ENCODE measurements around the gene ST3GAL4.
"Not testable (repeated sequence)": the region's sequence is repeated elsewhere in the genome, so short reads cannot be mapped to it uniquely, and the experiment has no call there.

The ST3GAL4 gene

DNA sequence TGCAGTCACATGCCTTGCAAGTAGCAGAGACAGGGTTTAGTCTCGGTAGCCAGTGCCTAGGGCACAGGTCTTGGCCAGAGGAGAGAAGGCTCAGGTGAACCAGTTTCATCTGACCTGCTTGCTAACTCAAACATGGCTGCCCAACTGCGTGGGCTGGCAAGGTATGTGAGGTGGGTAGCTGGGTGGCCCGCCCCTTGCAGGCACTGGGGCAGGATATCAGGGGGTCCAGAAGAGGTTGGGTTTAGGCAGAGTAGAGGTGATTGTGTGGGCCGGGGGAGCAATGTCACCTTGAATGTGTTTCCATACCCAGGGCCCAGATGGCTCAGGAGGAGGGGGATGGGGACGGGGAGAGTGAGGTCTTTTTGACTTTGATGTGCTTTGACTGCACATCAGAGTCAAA lies 37.7 kb downstream of the ST3GAL4 start:
- no peak overlapping the region for H3K4me3 ChIP-seq (ENCODE audit: control insufficient read depth, low read depth, low read length)
- DNase-seq (ENCODE audit: low read depth) = no peak
- TF ChIP-seq, protein P1, sequence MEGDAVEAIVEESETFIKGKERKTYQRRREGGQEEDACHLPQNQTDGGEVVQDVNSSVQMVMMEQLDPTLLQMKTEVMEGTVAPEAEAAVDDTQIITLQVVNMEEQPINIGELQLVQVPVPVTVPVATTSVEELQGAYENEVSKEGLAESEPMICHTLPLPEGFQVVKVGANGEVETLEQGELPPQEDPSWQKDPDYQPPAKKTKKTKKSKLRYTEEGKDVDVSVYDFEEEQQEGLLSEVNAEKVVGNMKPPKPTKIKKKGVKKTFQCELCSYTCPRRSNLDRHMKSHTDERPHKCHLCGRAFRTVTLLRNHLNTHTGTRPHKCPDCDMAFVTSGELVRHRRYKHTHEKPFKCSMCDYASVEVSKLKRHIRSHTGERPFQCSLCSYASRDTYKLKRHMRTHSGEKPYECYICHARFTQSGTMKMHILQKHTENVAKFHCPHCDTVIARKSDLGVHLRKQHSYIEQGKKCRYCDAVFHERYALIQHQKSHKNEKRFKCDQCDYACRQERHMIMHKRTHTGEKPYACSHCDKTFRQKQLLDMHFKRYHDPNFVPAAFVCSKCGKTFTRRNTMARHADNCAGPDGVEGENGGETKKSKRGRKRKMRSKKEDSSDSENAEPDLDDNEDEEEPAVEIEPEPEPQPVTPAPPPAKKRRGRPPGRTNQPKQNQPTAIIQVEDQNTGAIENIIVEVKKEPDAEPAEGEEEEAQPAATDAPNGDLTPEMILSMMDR (IDR thresholded peaks at IDR 0.05; ENCODE audit: control insufficient read depth, insufficient read depth, low read depth, low read length, missing control alignments) = no peak

DNA sequence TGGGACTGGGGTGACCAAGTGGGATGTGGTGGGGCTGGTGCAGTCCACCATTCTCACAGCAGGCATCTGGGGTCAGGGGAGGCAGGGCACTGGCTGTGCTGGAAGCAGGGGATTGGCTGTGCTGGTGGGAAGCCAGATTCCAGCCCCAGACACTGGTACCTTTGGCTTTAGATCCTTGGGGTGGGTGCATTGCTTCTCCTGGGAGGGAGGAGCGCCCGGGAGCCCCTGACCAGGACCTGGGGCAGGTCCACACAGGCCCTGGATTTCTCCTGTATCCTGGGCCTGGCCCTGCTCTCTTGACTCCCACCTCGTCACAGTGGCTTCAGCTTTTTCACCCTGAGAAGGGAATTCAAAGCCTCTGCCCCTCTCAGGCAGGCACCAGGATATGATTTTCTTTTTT lies 38.5 kb downstream of the ST3GAL4 start:
- no peak for DNase-seq (ENCODE audit: low read depth)
- TF ChIP-seq, protein P1 (IDR thresholded peaks at IDR 0.05; ENCODE audit: control insufficient read depth, insufficient read depth, low read depth, low read length, missing control alignments) = no peak
- H3K4me3 ChIP-seq (ENCODE audit: control insufficient read depth, low read depth, low read length) = no peak overlapping the region

DNA sequence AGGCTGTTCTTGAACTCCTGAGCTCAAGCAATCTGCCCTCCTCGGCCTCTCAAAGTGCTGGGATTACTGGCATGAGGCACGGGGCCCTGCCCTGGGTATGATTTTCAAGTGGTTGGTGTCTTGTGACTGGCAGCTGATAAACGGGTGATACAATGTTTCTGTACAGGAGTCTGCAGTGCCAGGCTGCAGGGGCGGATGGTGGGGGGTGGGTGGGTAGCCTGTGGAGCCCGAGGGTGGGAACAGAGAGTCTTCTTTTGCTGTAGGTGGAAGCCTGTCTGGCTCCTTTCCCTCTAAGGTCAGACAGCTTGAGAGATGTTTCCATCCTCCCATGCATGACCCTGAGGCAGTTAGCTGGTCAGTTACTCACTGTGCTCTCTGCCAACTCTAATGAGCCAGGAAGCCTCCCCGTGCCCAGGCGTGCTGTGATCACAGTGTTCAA lies 39.2 kb downstream of the ST3GAL4 start:
- DNase-seq (ENCODE audit: low read depth); H3K4me3 ChIP-seq (ENCODE audit: control insufficient read depth, low read depth, low read length): not testable (repeated sequence)

DNA sequence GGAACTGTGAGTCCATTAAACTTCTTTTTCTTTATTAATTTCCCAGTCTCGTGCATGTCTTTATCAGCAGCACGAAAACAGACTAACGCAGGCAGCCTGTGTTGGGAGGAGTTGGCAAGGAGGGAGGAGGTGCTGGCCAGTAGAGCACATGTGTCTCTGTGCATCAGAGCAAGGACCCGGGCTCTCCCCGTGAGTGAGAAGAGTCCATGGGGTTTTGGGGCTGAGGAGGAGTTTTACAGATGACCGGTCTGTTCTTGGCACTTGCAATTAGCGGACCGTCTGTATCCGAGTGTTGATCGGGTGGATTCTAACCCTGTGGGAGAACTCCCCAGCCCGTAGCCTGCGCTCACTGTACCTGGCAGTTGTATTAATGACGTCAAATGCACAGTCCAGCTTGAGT lies 40.3 kb downstream of the ST3GAL4 start:
- DNase-seq (ENCODE audit: low read depth); H3K4me3 ChIP-seq (ENCODE audit: control insufficient read depth, low read depth, low read length): not testable (repeated sequence)

DNA sequence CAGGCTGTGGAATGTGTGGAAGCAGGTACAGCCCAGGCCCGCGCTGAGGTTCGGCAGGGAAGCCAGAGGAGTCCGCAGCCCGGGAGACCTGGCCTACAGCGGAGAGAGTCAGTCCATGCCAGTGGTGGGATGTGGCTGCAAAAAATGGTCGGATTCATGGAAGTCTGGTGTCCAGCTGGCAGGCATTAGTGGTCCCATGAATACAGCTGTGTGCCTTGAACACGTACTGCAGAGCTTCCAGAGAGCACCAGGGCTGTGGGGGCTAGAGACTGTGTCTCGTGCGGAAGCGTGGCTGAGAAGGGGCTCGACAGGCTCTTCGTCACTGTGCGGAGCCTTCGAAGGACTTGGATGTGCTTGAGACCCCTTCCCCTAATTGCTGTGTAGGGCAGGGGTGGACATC lies 40.8 kb downstream of the ST3GAL4 start:
- not testable (repeated sequence) for DNase-seq (ENCODE audit: low read depth); H3K4me3 ChIP-seq (ENCODE audit: control insufficient read depth, low read depth, low read length)

DNA sequence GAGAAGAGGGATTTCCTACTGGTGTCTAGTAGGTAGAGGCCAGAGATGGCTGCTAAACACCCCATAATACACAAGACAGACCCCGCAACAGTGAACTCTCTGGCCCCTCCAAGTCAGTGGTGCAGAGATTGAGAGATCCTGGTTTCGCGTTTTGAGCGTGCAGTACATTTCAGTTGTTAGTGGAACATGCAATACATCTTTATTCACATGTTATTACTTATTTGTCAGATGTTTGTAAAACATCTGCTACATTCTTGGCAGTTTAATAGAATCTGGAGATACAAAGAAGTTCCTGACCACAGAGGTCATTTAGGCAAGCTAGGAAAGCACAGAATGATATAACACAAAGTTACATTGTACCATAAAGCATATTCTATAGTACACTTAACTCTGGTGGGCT lies 41.5 kb downstream of the ST3GAL4 start:
- no peak for DNase-seq (ENCODE audit: low read depth)
- no peak overlapping the region for H3K4me3 ChIP-seq (ENCODE audit: control insufficient read depth, low read depth, low read length)
- TF ChIP-seq, protein P1 (IDR thresholded peaks at IDR 0.05; ENCODE audit: control insufficient read depth, insufficient read depth, low read depth, low read length, missing control alignments) = no peak

DNA sequence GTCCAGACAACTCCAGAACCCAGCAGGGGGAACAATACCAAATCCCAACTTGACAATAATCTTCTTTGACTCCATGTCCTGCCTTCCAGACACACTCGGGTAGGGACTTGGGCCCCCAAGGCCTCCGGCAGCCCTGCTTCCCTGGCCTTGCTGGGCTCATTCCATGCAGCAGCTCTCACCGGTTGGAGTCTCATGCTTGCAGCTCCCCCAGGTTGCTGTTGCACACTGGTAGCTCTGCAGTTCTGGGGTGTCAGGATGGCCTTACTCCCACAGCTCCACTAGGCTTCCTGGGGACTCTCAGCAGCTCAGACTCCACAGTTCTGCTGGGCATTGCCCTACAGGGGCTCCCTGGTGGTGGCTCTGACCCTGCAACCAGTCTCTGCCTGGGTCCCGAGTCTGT lies 42.8 kb downstream of the ST3GAL4 start:
- no peak for DNase-seq (ENCODE audit: low read depth)
- TF ChIP-seq, protein P1 (IDR thresholded peaks at IDR 0.05; ENCODE audit: control insufficient read depth, insufficient read depth, low read depth, low read length, missing control alignments) = no peak
- no peak overlapping the region for H3K4me3 ChIP-seq (ENCODE audit: control insufficient read depth, low read depth, low read length)

DNA sequence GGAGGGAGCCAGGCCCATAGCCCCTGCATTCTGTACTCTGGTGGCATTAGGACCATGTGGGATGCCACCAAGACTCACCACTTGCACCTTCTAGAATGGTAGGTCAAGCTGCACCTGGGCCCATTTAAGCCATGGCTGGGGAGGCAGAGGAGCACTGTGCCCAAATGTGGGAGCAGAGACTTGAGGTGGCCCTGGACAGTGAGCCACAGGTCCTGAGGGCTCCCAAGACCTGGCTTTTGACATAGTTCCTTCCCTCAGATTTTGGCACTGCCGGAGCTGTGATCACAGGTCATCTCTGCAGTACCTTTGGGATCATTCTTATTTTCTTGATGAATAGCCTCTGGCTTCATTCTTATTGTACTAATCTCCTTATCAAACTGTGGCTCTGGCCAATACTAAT lies 43.2 kb downstream of the ST3GAL4 start:
- TF ChIP-seq, protein P1 (IDR thresholded peaks at IDR 0.05; ENCODE audit: control insufficient read depth, insufficient read depth, low read depth, low read length, missing control alignments) = no peak
- DNase-seq (ENCODE audit: low read depth) = no peak
- H3K4me3 ChIP-seq (ENCODE audit: control insufficient read depth, low read depth, low read length) = no peak overlapping the region
